Esophagus muscularis mucosa (tissue), 4 donors: Measurements from ENCODE around the gene MPI.

Experiments
- EP300 ChIP-seq: sonication (generic); formaldehyde crosslinking; IDR thresholded peaks from one replicate; pipeline ENCODE4 v1.6.1; 2017; ENCODE audit warnings: antibody characterized with exemption
- POLR2A ChIP-seq: fragments of 450-650 bp; IDR thresholded peaks from one replicate; pipeline ENCODE4 v1.6.1; 2017; ENCODE audit warnings: antibody characterized with exemption, moderate library complexity, mild to moderate bottlenecking, low read depth
- TF ChIP-seq, protein P1 (sequence below), 3 experiments: fragments of 200-600 bp in 2 of 3; fragments of 450-650 bp in 1 of 3; sonication (generic) in 2 of 3; IDR thresholded peaks; one replicate each; pipeline ENCODE4 v1.5.1; 2017 to 2019; ENCODE audit warnings: antibody characterized with exemption in 3 of 3, mild to moderate bottlenecking in 2 of 3, moderate library complexity in 1 of 3

DNA sequence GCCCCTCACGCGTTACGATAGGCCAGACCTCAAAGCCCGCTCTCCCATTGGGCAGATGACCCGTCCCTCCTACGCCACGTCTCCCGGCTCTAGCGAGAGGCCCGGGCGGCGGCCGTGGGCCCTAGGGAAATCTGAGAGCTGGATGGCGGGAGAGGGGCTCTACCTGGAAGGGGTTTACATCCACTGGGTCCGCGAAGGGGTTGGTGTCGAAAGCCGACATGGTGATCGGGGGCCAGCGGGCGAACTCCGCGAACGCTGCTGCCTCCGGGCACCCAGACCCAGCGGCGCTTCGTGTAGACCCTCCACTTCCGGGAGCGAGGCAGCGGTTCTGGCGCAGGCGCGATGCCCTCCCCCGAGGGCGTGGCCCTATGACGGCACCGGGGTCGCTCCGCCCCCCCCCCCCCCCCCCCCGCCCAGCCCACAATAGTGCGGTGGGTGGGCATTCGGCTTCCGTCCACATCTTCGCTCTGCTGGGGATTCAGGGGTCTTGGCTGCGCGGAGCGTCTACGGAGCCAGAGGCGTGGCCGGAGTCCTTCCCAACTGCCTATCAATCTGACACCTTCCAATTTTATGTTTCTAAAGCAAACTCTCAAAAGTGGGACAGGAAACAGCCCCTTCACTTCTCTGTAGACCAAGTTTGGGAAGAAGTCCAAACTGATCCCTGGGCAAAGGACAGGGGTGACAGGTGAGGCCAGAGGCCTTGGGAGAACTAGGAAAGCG is 16.6 kb upstream of the MPI start, which contains the start of gene SCAMP2:
- TF ChIP-seq, protein P1, sequence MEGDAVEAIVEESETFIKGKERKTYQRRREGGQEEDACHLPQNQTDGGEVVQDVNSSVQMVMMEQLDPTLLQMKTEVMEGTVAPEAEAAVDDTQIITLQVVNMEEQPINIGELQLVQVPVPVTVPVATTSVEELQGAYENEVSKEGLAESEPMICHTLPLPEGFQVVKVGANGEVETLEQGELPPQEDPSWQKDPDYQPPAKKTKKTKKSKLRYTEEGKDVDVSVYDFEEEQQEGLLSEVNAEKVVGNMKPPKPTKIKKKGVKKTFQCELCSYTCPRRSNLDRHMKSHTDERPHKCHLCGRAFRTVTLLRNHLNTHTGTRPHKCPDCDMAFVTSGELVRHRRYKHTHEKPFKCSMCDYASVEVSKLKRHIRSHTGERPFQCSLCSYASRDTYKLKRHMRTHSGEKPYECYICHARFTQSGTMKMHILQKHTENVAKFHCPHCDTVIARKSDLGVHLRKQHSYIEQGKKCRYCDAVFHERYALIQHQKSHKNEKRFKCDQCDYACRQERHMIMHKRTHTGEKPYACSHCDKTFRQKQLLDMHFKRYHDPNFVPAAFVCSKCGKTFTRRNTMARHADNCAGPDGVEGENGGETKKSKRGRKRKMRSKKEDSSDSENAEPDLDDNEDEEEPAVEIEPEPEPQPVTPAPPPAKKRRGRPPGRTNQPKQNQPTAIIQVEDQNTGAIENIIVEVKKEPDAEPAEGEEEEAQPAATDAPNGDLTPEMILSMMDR (IDR thresholded peaks at IDR 0.05) = no peak
- peak; percentile 65 for TF ChIP-seq POLR2A
- no peak for TF ChIP-seq EP300
